GM12878 (cell line): Measurements from ENCODE around the gene TOMM40. TPM values are rescaled to one million over a fixed set of nuclear protein-coding genes. Genes with fewer than 3 reads are reported as not detected.

Experiments
- ATAC-seq: fragments of 200-7000 bp; cut with Tn5 transposase; 3 replicates; pipeline ENCODE4 v1.9.1; 2020; ENCODE audit warnings: mild to moderate bottlenecking, moderate library complexity
- BruUV-seq: library from RNA; stranded (reverse); fragments of 400-500 nt; replicated peaks from 2 replicates; lab custom pipeline; 2021; lab: Mats Ljungman, UMichigan
- CTCF ChIA-PET: fragments of 300-600 bp; sonication (Branson Sonifier 250); formaldehyde crosslinking; extraction: SDS; loops from one replicate; lab custom pipeline; 2021; ENCODE audit warnings: inconsistent platforms; lab: Yijun Ruan, JAX
- POLR2A ChIA-PET: fragments of 350-600 bp; formaldehyde crosslinking; extraction: SDS; loops from one replicate; lab custom pipeline; 2021; ENCODE audit warnings: inconsistent platforms; lab: Charles Lee
- RAD21 ChIA-PET: fragments of 300-600 bp; sonication (Branson Sonifier 250); formaldehyde crosslinking; loops from one replicate; lab custom pipeline; 2023; ENCODE audit warnings: antibody characterized with exemption; ENCODE audit not compliant: unreplicated experiment; lab: Charles Lee
- SMC1A ChIA-PET: fragments of 300-600 bp; sonication (Branson Sonifier 250); formaldehyde crosslinking; loops from one replicate; lab custom pipeline; 2023; ENCODE audit not compliant: unreplicated experiment, uncharacterized antibody; lab: Charles Lee
- DNase-seq: peaks from one replicate; pipeline ENCODE4 v3.0.0-alpha.2; 2011; ENCODE audit warnings: low read depth, low spot score
- FAIRE-seq: peaks from 3 replicates; lab custom pipeline; 2011; peaks lifted over from hg19 to GRCh38; lab: Jason Lieb, UNC
- H2AFZ ChIP-seq: 2 replicates; pipeline ENCODE4 v1.6.0; 2011; ENCODE audit warnings: low read depth, low read length, control low read depth; ENCODE audit not compliant: control insufficient read depth
- H3K27ac ChIP-seq: 2 replicates; pipeline ENCODE4 v1.5.1; 2011; ENCODE audit warnings: control low read depth; ENCODE audit not compliant: control insufficient read depth, insufficient read depth
- H3K27me3 ChIP-seq, 2 experiments: replicated peaks in 1 of 2; 2 replicates each; pipeline versions ENCODE4 v1.6.0 to v1.6.1; 2011; ENCODE audit warnings: low read length in 1 of 2; ENCODE audit not compliant: control insufficient read depth in 2 of 2, insufficient read depth in 2 of 2
- H3K36me3 ChIP-seq, 2 experiments: 2 replicates each; pipeline ENCODE4 v1.5.1; 2011; ENCODE audit warnings: low read length in 1 of 2; ENCODE audit not compliant: control insufficient read depth in 2 of 2, insufficient read depth in 2 of 2
- H3K4me1 ChIP-seq: 2 replicates; pipeline ENCODE4 v1.6.1; 2011; ENCODE audit warnings: mild to moderate bottlenecking, low read length, moderate library complexity, mixed read lengths; ENCODE audit not compliant: control insufficient read depth, insufficient read depth
- H3K4me2 ChIP-seq: 2 replicates; pipeline ENCODE4 v1.6.0; 2011; ENCODE audit warnings: control low read depth; ENCODE audit not compliant: control insufficient read depth, insufficient read depth
- H3K4me3 ChIP-seq: fragments of 200-600 bp; sonication (generic); 2 replicates; pipeline ENCODE4 v1.5.1; 2016
- H3K79me2 ChIP-seq: 2 replicates; pipeline ENCODE4 v1.6.0; 2011; ENCODE audit warnings: low read length; ENCODE audit not compliant: control insufficient read depth, insufficient read depth
- H3K9ac ChIP-seq: 2 replicates; pipeline ENCODE4 v1.8.0; 2011; ENCODE audit warnings: low read length, control low read depth, mixed read lengths; ENCODE audit not compliant: control insufficient read depth, insufficient read depth
- H3K9me3 ChIP-seq: replicated peaks from 3 replicates; pipeline ENCODE4 v1.5.1; 2011; ENCODE audit warnings: mild to moderate bottlenecking, low read length; ENCODE audit not compliant: control insufficient read depth, insufficient read depth
- H4K20me1 ChIP-seq: 2 replicates; pipeline ENCODE4 v1.6.0; 2011; ENCODE audit not compliant: control insufficient read depth, insufficient read depth
- FOS ChIP-seq: IDR thresholded peaks from 3 replicates; pipeline ENCODE4 v1.6.1; 2011; ENCODE audit warnings: borderline replicate concordance; ENCODE audit not compliant: insufficient read length; ENCODE audit errors: extremely low read depth
- NR2F1 ChIP-seq: fragments of 450-650 bp; conservative IDR thresholded peaks from 2 replicates; pipeline ENCODE4 v1.6.1; 2017; ENCODE audit warnings: mild to moderate bottlenecking
- RAD51 ChIP-seq: fragments of 450-650 bp; IDR thresholded peaks from 2 replicates; pipeline ENCODE4 v1.6.1; 2016; ENCODE audit warnings: moderate library complexity, mild to moderate bottlenecking, inconsistent platforms
- RUNX3 ChIP-seq: IDR thresholded peaks from 2 replicates; pipeline ENCODE4 v1.6.1; 2012; ENCODE audit warnings: low read length, inconsistent platforms
- YY1 ChIP-seq: IDR thresholded peaks from 2 replicates; pipeline ENCODE4 v1.6.1; 2011; ENCODE audit warnings: low read depth, mild to moderate bottlenecking, low read length
- ZBED1 ChIP-seq: IDR thresholded peaks from 2 replicates; pipeline ENCODE4 v1.6.1; 2016; ENCODE audit warnings: borderline replicate concordance
- ZNF217 ChIP-seq: fragments of 450-650 bp; IDR thresholded peaks from 2 replicates; pipeline ENCODE4 v1.6.1; 2017; ENCODE audit warnings: antibody characterized with exemption, mild to moderate bottlenecking
- WGBS: methylation state at CpG from one replicate; pipeline ENCODE4 v1.1.6; 2016; ENCODE audit warnings: low lambda C conversion rate; ENCODE audit not compliant: insufficient replicate concordance, insufficient coverage; ENCODE audit errors: missing lambda C conversion rate; 5-methylcytosine and 5-hydroxymethylcytosine counted together
- in situ Hi-C: fragments of 300-500 bp; cut with MboI; formaldehyde crosslinking; loops from 9 replicates; pipeline ENCODE4 v1.14.3; 2018; ENCODE audit warnings: mixed read lengths
- intact Hi-C: fragments of 100-400 bp; cut with micrococcal nuclease; formaldehyde crosslinking; loops from one replicate; pipeline ENCODE4 v1.14.2; 2022; ENCODE audit not compliant: unreplicated experiment
- polyA plus RNA-seq, 11 experiments: library from polyadenylated mRNA; depleted of rRNA in 4 of 11; unstranded in 6 of 11; stranded (reverse) in 5 of 11; fragments of >200 nt; fragmentation: Nextera tagmentation in 4 of 11; fragmentation: Illumina TruSeq in 1 of 11; extraction: Ambion mirVana in 4 of 11; extraction: Trizol in 1 of 11; gene quantifications; 1 replicate in 1 of 11; 2 replicates in 10 of 11; pipeline versions ENCODE4 v1.2.1 to v1.2.3, GENCODE V29; 2011 to 2016; ENCODE audit warnings: inconsistent platforms in 2 of 11, missing spikeins in 2 of 11, low read depth in 1 of 11
- total RNA-seq, 4 experiments: library from RNA; depleted of rRNA in 3 of 4; stranded (reverse); fragments of >200 nt in 3 of 4; fragmentation: Illumina TruSeq in 1 of 4; extraction: Trizol in 1 of 4; gene quantifications; 2 replicates each; pipeline versions ENCODE4 v1.2.1 to v1.2.3, GENCODE V29; 2013 to 2021
- TF ChIP-seq, protein P1 (sequence below): IDR thresholded peaks from 2 replicates; pipeline ENCODE4 v1.6.1; 2012; ENCODE audit warnings: mild to moderate bottlenecking, low read depth, low read length
- TF ChIP-seq, protein P2 (sequence below): fragments of 450-650 bp; IDR thresholded peaks from 2 replicates; pipeline ENCODE4 v1.6.1; 2016; ENCODE audit warnings: mild to moderate bottlenecking

The TOMM40 gene
- total and polyA plus RNA-seq, 10 of the 15 experiments (the other 5 are each of a cell fraction or from before 2014, with no cell fraction given) = 0.85 to 221 (median 99.9) TPM

DNA sequence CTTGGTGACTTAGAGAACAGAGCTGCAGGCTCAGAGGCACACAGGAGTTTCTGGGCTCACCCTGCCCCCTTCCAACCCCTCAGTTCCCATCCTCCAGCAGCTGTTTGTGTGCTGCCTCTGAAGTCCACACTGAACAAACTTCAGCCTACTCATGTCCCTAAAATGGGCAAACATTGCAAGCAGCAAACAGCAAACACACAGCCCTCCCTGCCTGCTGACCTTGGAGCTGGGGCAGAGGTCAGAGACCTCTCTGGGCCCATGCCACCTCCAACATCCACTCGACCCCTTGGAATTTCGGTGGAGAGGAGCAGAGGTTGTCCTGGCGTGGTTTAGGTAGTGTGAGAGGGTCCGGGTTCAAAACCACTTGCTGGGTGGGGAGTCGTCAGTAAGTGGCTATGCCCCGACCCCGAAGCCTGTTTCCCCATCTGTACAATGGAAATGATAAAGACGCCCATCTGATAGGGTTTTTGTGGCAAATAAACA lies 33.2 kb downstream of the TOMM40 start:
- in situ Hi-C loops = no loop called here
- H3K9ac ChIP-seq = no peak overlapping the region

More for the DNA sequence above, 33.2 kb downstream of the TOMM40 start:
- CTCF ChIA-PET = no interaction called here
- DNase-seq (no peak), FAIRE-seq (no peak), ATAC-seq (no peak)
- Histone ChIP-seq H3K4me2 (no peak overlapping the region), H3K4me3 (no peak overlapping the region), H2AFZ (no peak overlapping the region), H3K79me2 (no peaks in the 10 kb centered on the region), H4K20me1 (no peaks in the 10 kb centered on the region), H3K4me1 (no peaks in the 10 kb centered on the region), H3K27ac (no peak overlapping the region), H3K36me3 (no peaks in the 10 kb centered on the region), H3K9me3 (no peaks in the 10 kb centered on the region), H3K27me3 (no peaks in the 10 kb centered on the region; a peak in 1 of 4 replicates)
- POLR2A ChIA-PET = no interaction called here
- TF ChIP-seq NR2F1 (no peak), RAD51 (no peak), FOS (no peak), ZNF217 (no peak), YY1 (no peak), RUNX3 (no peak), ZBED1 (no peak)
- TF ChIP-seq, protein P1, sequence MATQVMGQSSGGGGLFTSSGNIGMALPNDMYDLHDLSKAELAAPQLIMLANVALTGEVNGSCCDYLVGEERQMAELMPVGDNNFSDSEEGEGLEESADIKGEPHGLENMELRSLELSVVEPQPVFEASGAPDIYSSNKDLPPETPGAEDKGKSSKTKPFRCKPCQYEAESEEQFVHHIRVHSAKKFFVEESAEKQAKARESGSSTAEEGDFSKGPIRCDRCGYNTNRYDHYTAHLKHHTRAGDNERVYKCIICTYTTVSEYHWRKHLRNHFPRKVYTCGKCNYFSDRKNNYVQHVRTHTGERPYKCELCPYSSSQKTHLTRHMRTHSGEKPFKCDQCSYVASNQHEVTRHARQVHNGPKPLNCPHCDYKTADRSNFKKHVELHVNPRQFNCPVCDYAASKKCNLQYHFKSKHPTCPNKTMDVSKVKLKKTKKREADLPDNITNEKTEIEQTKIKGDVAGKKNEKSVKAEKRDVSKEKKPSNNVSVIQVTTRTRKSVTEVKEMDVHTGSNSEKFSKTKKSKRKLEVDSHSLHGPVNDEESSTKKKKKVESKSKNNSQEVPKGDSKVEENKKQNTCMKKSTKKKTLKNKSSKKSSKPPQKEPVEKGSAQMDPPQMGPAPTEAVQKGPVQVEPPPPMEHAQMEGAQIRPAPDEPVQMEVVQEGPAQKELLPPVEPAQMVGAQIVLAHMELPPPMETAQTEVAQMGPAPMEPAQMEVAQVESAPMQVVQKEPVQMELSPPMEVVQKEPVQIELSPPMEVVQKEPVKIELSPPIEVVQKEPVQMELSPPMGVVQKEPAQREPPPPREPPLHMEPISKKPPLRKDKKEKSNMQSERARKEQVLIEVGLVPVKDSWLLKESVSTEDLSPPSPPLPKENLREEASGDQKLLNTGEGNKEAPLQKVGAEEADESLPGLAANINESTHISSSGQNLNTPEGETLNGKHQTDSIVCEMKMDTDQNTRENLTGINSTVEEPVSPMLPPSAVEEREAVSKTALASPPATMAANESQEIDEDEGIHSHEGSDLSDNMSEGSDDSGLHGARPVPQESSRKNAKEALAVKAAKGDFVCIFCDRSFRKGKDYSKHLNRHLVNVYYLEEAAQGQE = no peak
- TF ChIP-seq, protein P2, sequence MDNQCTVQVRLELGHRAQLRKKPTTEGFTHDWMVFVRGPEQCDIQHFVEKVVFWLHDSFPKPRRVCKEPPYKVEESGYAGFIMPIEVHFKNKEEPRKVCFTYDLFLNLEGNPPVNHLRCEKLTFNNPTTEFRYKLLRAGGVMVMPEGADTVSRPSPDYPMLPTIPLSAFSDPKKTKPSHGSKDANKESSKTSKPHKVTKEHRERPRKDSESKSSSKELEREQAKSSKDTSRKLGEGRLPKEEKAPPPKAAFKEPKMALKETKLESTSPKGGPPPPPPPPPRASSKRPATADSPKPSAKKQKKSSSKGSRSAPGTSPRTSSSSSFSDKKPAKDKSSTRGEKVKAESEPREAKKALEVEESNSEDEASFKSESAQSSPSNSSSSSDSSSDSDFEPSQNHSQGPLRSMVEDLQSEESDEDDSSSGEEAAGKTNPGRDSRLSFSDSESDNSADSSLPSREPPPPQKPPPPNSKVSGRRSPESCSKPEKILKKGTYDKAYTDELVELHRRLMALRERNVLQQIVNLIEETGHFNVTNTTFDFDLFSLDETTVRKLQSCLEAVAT = no peak
- WGBS = 37% methylated on average over 8 of the region's 8 CpGs
- BruUV-seq = no TSS peak
- SMC1A ChIA-PET = interaction anchor here (1.1 kb wide), 1 partner anchor 30 kb away, joined by 3 read pairs; no protein-coding TSS in a partner anchor
- intact Hi-C loops = no loop called here
- RAD21 ChIA-PET = no interaction called here
